Parathyroid adenoma (tissue), 2 donors: ENCODE data around the gene NEK6.

Experiments used
- H2AFZ ChIP-seq: fragments of 300-600 bp; sonication (generic); one replicate; pipeline ENCODE4 v1.7.0; 2017; ENCODE audit warnings: antibody characterized with exemption, mild to moderate bottlenecking
- H3K27ac ChIP-seq: fragments of 300-600 bp; sonication (generic); one replicate; pipeline ENCODE4 v1.7.0; 2017
- H3K27me3 ChIP-seq: fragments of 300-600 bp; sonication (generic); one replicate; pipeline ENCODE4 v1.7.0; 2017; ENCODE audit warnings: low read length; ENCODE audit not compliant: control insufficient read depth, insufficient read depth
- H3K36me3 ChIP-seq: fragments of 300-600 bp; sonication (generic); one replicate; pipeline ENCODE4 v1.7.0; 2017; ENCODE audit warnings: low read length; ENCODE audit not compliant: control insufficient read depth, insufficient read depth
- H3K4me1 ChIP-seq: fragments of 300-600 bp; sonication (generic); one replicate; pipeline ENCODE4 v1.7.0; 2017; ENCODE audit warnings: control low read depth
- H3K4me2 ChIP-seq: fragments of 300-600 bp; sonication (generic); one replicate; pipeline ENCODE4 v1.7.0; 2017; ENCODE audit warnings: low read length
- H3K4me3 ChIP-seq: fragments of 300-600 bp; sonication (generic); one replicate; pipeline ENCODE4 v1.7.0; 2017; ENCODE audit warnings: low read depth, low read length
- H3K79me2 ChIP-seq: fragments of 300-600 bp; sonication (generic); one replicate; pipeline ENCODE4 v1.7.0; 2017; ENCODE audit warnings: control low read depth
- H3K9ac ChIP-seq: fragments of 300-600 bp; sonication (generic); one replicate; pipeline ENCODE4 v1.7.0; 2017; ENCODE audit warnings: mild to moderate bottlenecking
- H3K9me3 ChIP-seq: fragments of 300-600 bp; sonication (generic); one replicate; pipeline ENCODE4 v1.7.0; 2017; ENCODE audit warnings: low read length; ENCODE audit not compliant: control insufficient read depth
- TF ChIP-seq, protein P1 (sequence below): fragments of 300-600 bp; sonication (generic); IDR thresholded peaks from one replicate; pipeline ENCODE4 v1.7.0; 2017; ENCODE audit warnings: antibody characterized with exemption, mild to moderate bottlenecking
- donor health status: primary hyperparathyroidism.

Gene NEK6

DNA sequence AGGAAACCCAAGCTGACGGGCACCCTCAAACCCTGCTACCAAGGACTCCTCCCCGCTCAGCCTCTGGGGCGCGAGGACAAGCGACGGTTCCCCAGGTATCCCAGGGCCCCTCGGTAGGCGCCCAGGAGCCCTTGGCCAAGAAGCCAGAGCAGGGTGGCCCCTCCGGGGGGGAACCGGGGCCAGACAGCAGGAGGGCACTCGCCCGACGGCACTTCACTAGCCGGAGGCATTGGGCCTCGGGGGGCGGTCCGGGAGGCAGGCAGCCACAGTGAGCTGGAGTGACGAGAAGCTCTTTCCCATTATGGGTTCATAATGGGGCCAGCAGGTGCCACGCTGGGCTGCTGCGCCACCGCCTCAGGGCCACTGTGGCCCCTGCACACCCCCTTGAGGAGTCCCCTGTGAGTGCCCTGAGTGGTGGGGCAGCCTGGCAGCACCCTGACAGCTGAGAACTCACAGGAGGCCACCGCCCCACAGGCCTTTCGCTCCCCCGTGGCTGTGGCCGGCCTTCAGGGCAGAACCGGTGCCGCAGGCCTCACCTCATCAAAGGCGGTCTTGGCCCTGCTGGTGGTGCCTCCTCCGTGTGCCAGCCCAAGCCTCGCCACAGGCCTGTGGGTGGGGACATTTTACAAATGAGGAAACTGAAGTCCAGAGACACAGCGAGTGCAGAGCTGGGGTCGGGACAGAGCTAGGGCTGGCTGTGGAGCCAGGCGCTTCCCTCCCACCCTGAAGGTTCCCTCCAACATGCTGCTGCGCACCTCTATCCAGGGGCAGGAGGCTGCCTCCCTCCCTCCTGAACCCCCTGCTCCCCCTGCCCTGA, 88.8 kb downstream of the NEK6 start:
- Histone ChIP-seq H3K9ac (no peak overlapping the region), H3K27me3 (no peaks in the 10 kb centered on the region), H3K4me3 (no peak overlapping the region), H3K4me1 (no peaks in the 10 kb centered on the region), H3K9me3 (no peaks in the 10 kb centered on the region), H2AFZ (no peak overlapping the region), H3K4me2 (no peak overlapping the region), H3K36me3 (no peaks in the 10 kb centered on the region), H3K27ac (no peak overlapping the region), H3K79me2 (no peaks in the 10 kb centered on the region)
- TF ChIP-seq, protein P1, sequence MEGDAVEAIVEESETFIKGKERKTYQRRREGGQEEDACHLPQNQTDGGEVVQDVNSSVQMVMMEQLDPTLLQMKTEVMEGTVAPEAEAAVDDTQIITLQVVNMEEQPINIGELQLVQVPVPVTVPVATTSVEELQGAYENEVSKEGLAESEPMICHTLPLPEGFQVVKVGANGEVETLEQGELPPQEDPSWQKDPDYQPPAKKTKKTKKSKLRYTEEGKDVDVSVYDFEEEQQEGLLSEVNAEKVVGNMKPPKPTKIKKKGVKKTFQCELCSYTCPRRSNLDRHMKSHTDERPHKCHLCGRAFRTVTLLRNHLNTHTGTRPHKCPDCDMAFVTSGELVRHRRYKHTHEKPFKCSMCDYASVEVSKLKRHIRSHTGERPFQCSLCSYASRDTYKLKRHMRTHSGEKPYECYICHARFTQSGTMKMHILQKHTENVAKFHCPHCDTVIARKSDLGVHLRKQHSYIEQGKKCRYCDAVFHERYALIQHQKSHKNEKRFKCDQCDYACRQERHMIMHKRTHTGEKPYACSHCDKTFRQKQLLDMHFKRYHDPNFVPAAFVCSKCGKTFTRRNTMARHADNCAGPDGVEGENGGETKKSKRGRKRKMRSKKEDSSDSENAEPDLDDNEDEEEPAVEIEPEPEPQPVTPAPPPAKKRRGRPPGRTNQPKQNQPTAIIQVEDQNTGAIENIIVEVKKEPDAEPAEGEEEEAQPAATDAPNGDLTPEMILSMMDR: no peak

DNA sequence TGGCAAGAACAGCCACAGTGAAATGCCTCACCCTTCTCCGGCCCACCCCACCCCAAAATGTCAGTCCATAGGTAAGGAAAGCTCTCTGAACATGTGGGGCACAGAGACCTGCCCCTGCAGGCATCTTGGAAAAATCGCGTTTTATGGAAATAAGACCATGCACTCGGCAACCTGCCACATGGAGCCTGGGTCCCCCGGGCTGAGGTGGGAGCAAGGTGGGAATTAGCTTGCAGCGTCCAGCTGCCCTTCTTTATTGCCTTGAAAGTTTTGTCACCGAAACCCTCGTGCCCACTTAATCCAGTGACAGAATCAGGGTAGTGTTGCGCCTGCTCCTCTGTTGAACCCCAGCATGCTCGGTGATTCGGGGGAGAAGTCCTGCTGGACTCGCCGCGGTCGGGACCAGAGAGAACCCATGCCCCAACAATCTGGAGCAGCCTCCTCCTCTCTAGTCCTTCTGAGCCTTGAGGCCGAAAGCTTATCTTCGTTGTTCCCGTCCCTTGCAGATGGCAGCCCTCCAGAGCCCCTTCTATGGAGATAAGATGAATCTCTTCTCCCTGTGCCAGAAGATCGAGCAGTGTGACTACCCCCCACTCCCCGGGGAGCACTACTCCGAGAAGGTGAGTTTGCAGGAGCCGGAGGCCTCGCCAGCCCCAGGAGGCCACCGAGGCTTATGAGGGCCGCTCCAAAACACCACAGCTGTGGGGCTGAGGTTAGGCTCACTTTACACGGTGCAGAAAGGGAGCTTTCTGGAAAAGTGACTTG, 89.6 kb downstream of the NEK6 start:
- TF ChIP-seq, protein P1: no peak
- H3K79me2 ChIP-seq: no peaks in the 10 kb centered on the region
- no peak overlapping the region for H3K4me3 ChIP-seq
- H3K36me3 ChIP-seq: no peaks in the 10 kb centered on the region
- H3K9ac ChIP-seq: no peak overlapping the region
- H2AFZ ChIP-seq: no peak overlapping the region
- H3K27me3 ChIP-seq: no peaks in the 10 kb centered on the region
- no peak overlapping the region for H3K27ac ChIP-seq
- no peak overlapping the region for H3K4me2 ChIP-seq
- no peaks in the 10 kb centered on the region for H3K4me1 ChIP-seq
- H3K9me3 ChIP-seq: no peaks in the 10 kb centered on the region

DNA sequence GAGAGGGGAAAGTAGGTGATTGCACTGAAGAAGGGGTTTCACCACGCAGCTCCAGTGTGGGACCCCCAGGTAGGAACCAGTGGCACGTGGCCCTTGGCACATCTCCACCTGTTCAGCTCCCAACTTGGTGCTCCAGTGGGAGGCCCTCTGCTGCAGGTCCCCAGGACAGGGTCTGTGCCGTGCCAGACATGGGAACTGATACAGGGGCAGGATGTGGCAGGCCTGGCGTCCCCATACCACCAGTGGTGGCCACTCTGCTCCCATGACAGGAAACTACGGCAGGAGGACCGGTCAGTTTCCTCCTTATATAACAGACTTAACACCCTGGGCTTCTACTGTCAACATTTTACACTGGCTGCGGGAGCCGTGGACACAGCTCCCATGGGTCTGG, 90.2 kb downstream of the NEK6 start:
- H3K9ac ChIP-seq: no peak overlapping the region
- no peaks in the 10 kb centered on the region for H3K4me1 ChIP-seq
- no peaks in the 10 kb centered on the region for H3K36me3 ChIP-seq
- H3K4me2 ChIP-seq: no peak overlapping the region
- H2AFZ ChIP-seq: no peak overlapping the region
- H3K79me2 ChIP-seq: no peaks in the 10 kb centered on the region
- no peak overlapping the region for H3K27ac ChIP-seq
- H3K4me3 ChIP-seq: no peak overlapping the region
- H3K27me3 ChIP-seq: no peaks in the 10 kb centered on the region
- no peaks in the 10 kb centered on the region for H3K9me3 ChIP-seq
- TF ChIP-seq, protein P1: no peak

DNA sequence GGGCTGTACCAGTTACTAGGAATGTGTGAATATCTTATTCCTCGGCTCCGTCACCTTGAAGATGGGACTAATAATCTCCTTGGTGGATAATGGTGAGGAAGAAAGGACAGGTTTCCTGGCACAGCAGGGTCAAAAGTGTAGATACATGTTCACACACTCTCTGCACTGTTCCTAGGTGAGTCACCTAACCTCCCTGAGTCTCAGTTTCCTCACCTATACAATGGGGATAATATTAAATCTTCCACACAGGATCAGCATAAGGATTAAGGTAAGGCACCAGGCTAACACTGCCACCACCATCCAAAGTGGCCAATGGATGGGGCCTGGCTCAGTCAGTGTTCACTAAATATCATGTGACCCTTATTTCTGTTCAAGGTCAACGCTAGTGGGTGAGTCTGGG, 90.6 kb downstream of the NEK6 start:
- no peaks in the 10 kb centered on the region for H3K36me3 ChIP-seq
- no peaks in the 10 kb centered on the region for H3K9me3 ChIP-seq
- no peaks in the 10 kb centered on the region for H3K27me3 ChIP-seq
- no peak overlapping the region for H2AFZ ChIP-seq
- H3K4me2 ChIP-seq: no peak overlapping the region
- H3K9ac ChIP-seq: no peak overlapping the region
- no peaks in the 10 kb centered on the region for H3K4me1 ChIP-seq
- H3K27ac ChIP-seq: no peak overlapping the region
- no peak overlapping the region for H3K4me3 ChIP-seq
- TF ChIP-seq, protein P1: no peak
- H3K79me2 ChIP-seq: no peaks in the 10 kb centered on the region
